ENCODE measurements around the gene LRP3. TPM values are rescaled to one million over a fixed set of nuclear protein-coding genes. Genes with fewer than 3 reads are reported as not detected.
"Not testable (repeated sequence)": the region's sequence is repeated elsewhere in the genome, so short reads cannot be mapped to it uniquely, and the experiment has no call there.

Gene LRP3
- total RNA-seq, 2 donors from 2014 or later: 16.3 to 22.2 TPM

GRCh38 chr19:33206261-33207039 lies 12.3 kb downstream of the LRP3 start:
- no peaks in the 10 kb centered on the region for H3K9me3 ChIP-seq
- no peak overlapping the region for H3K4me3 ChIP-seq
- no peaks in the 10 kb centered on the region for H3K27me3 ChIP-seq
- peaks cover 7% of the 10 kb centered on the region for H3K36me3 ChIP-seq
- no peak for TF ChIP-seq CTCF (IDR thresholded peaks at IDR 0.05)
- no peak overlapping the region for H3K27ac ChIP-seq
- H3K4me1 ChIP-seq: no peaks in the 10 kb centered on the region
- DNase-seq (ENCODE audit: low spot score): no peak

GRCh38 chr19:33207040-33207620 lies 13.0 kb downstream of the LRP3 start:
- no peaks in the 10 kb centered on the region for H3K4me1 ChIP-seq
- H3K9me3 ChIP-seq: no peaks in the 10 kb centered on the region
- no peak for TF ChIP-seq CTCF (IDR thresholded peaks at IDR 0.05)
- DNase-seq (ENCODE audit: low spot score): no peak
- no peak overlapping the region for H3K4me3 ChIP-seq
- H3K27ac ChIP-seq: no peak overlapping the region
- peaks cover 7% of the 10 kb centered on the region for H3K36me3 ChIP-seq
- H3K27me3 ChIP-seq: no peaks in the 10 kb centered on the region

GRCh38 chr19:33207903-33208302 lies 13.8 kb downstream of the LRP3 start:
- TF ChIP-seq CTCF (IDR thresholded peaks at IDR 0.05): no peak
- no peak for DNase-seq (ENCODE audit: low spot score)

GRCh38 chr19:33208371-33208895 lies 14.3 kb downstream of the LRP3 start:
- no peaks in the 10 kb centered on the region for H3K4me1 ChIP-seq
- TF ChIP-seq CTCF (IDR thresholded peaks at IDR 0.05): no peak
- no peak overlapping the region for H3K4me3 ChIP-seq
- H3K27ac ChIP-seq: no peak overlapping the region
- H3K27me3 ChIP-seq: no peaks in the 10 kb centered on the region
- DNase-seq (ENCODE audit: low spot score): no peak
- no peaks in the 10 kb centered on the region for H3K9me3 ChIP-seq
- H3K36me3 ChIP-seq: peaks cover 7% of the 10 kb centered on the region

More at GRCh38 chr19:33207903-33208302, 13.8 kb downstream of the LRP3 start:
- H3K4me3 ChIP-seq: no peak overlapping the region
- H3K27ac ChIP-seq: no peak overlapping the region
- no peaks in the 10 kb centered on the region for H3K27me3 ChIP-seq
- peaks cover 7% of the 10 kb centered on the region for H3K36me3 ChIP-seq
- no peaks in the 10 kb centered on the region for H3K9me3 ChIP-seq
- no peaks in the 10 kb centered on the region for H3K4me1 ChIP-seq

GRCh38 chr19:33208904-33209849 lies 15.0 kb downstream of the LRP3 start:
- Histone ChIP-seq H3K9me3 (no peaks in the 10 kb centered on the region), H3K4me1 (no peaks in the 10 kb centered on the region), H3K27me3 (no peaks in the 10 kb centered on the region), H3K36me3 (peaks cover 7% of the 10 kb centered on the region), H3K27ac (no peak overlapping the region), H3K4me3 (no peak overlapping the region)
- no peak for TF ChIP-seq CTCF (IDR thresholded peaks at IDR 0.05)
- no peak for DNase-seq (ENCODE audit: low spot score)

GRCh38 chr19:33209850-33210230 lies 15.7 kb downstream of the LRP3 start:
- not testable (repeated sequence) for H3K4me1 ChIP-seq; H3K36me3 ChIP-seq; H3K27ac ChIP-seq; DNase-seq (ENCODE audit: low spot score); H3K4me3 ChIP-seq; H3K27me3 ChIP-seq; H3K9me3 ChIP-seq
